Calu3 (cell line): ENCODE measurements around the gene PI4KA. TPM values are rescaled to one million over a fixed set of nuclear protein-coding genes. Genes with fewer than 3 reads are reported as not detected.

Source experiments
- BruUV-seq: library from RNA; stranded (reverse); fragments of 400-500 nt; replicated peaks from 2 replicates; lab custom pipeline; 2021; lab: Mats Ljungman, UMichigan
- CTCF ChIA-PET: fragments of 300-600 bp; sonication (Branson Sonifier 250); formaldehyde crosslinking; loops from one replicate; lab custom pipeline; 2022; ENCODE audit warnings: antibody characterized with exemption; lab: Charles Lee
- DNase-seq: peaks from one replicate; pipeline ENCODE4 v3.0.0; 2022
- H3K27ac Mint-ChIP-seq: one replicate; pipeline ENCODE4 v1.8.0; 2022; ENCODE audit warnings: mixed read lengths; ENCODE audit not compliant: unreplicated experiment
- H3K27me3 Mint-ChIP-seq: one replicate; pipeline ENCODE4 v1.8.0; 2022; ENCODE audit warnings: mixed read lengths; ENCODE audit not compliant: unreplicated experiment
- H3K36me3 Mint-ChIP-seq: one replicate; pipeline ENCODE4 v1.8.0; 2022; ENCODE audit warnings: mild to moderate bottlenecking, moderate library complexity, mixed read lengths; ENCODE audit not compliant: insufficient read depth, unreplicated experiment
- H3K4me1 Mint-ChIP-seq: one replicate; pipeline ENCODE4 v1.8.0; 2022; ENCODE audit warnings: mild to moderate bottlenecking, low read depth, mixed read lengths; ENCODE audit not compliant: unreplicated experiment
- H3K4me3 Mint-ChIP-seq: one replicate; pipeline ENCODE4 v1.8.0; 2022; ENCODE audit warnings: mild to moderate bottlenecking, low read depth, moderate library complexity, mixed read lengths; ENCODE audit not compliant: unreplicated experiment
- H3K9me3 Mint-ChIP-seq: one replicate; pipeline ENCODE4 v1.8.0; 2022; ENCODE audit warnings: low read depth, mixed read lengths; ENCODE audit not compliant: unreplicated experiment
- CTCF ChIP-seq: fragments of 200-600 bp; IDR thresholded peaks from one replicate; pipeline ENCODE4 v1.8.0; 2022; ENCODE audit warnings: antibody characterized with exemption; ENCODE audit not compliant: unreplicated experiment
- intact Hi-C: fragments of 100-400 bp; cut with micrococcal nuclease; formaldehyde crosslinking; loops from one replicate; pipeline ENCODE4 v1.10.0; 2022; ENCODE audit not compliant: unreplicated experiment
- total RNA-seq: library from RNA; stranded (reverse); gene quantifications from 2 replicates; pipeline ENCODE4 v1.2.3, GENCODE V29; 2022

PI4KA gene
- total RNA-seq, 1 experiment from 2014 or later: 77.9 TPM

- DNase-seq: no peak
- H3K4me3 Mint-ChIP-seq: no peak overlapping the region
- H3K27ac Mint-ChIP-seq: no peak overlapping the region
- no peaks in the 10 kb centered on the region for H3K9me3 Mint-ChIP-seq
- no peaks in the 10 kb centered on the region for H3K4me1 Mint-ChIP-seq
- H3K27me3 Mint-ChIP-seq: no peaks in the 10 kb centered on the region
- BruUV-seq: no TSS peak
- intact Hi-C loops: no loop called here
- peaks cover 15% of the 10 kb centered on the region for H3K36me3 Mint-ChIP-seq
- CTCF ChIA-PET: no interaction called here
- no peak for TF ChIP-seq CTCF
Measured at GRCh38 chr22:20819471-20819870, 39.1 kb downstream of the PI4KA start.

GRCh38 chr22:20818471-20818870 lies 40.1 kb downstream of the PI4KA start:
- Mint-ChIP-seq H3K4me3 (no peak overlapping the region), H3K27ac (no peak overlapping the region), H3K4me1 (no peaks in the 10 kb centered on the region), H3K36me3 (peaks cover 24% of the 10 kb centered on the region), H3K9me3 (no peaks in the 10 kb centered on the region), H3K27me3 (no peaks in the 10 kb centered on the region)
- no peak for TF ChIP-seq CTCF
- no peak for DNase-seq
- no TSS peak for BruUV-seq
- CTCF ChIA-PET: no interaction called here
- intact Hi-C loops: no loop called here

- Mint-ChIP-seq H3K36me3 (peaks cover 32% of the 10 kb centered on the region), H3K4me1 (no peaks in the 10 kb centered on the region), H3K4me3 (no peak overlapping the region), H3K27ac (no peak overlapping the region), H3K9me3 (no peaks in the 10 kb centered on the region), H3K27me3 (no peaks in the 10 kb centered on the region)
- TF ChIP-seq CTCF: no peak
- no peak for DNase-seq
- intact Hi-C loops: no loop called here
- CTCF ChIA-PET: no interaction called here
- no TSS peak for BruUV-seq
Measured at GRCh38 chr22:20816559-20816958, 42.1 kb downstream of the PI4KA start.

- no TSS peak for BruUV-seq
- H3K36me3 Mint-ChIP-seq: peaks cover 38% of the 10 kb centered on the region
- no peak for TF ChIP-seq CTCF
- H3K4me1 Mint-ChIP-seq: no peaks in the 10 kb centered on the region
- intact Hi-C loops: no loop called here
- CTCF ChIA-PET: interaction anchor here (0.6 to 0.7 kb wide), 2 partner anchors 115 to 1059 kb away, joined by 3 to 8 read pairs; no protein-coding TSS in a partner anchor
- no peak overlapping the region for H3K4me3 Mint-ChIP-seq
- no peak overlapping the region for H3K27ac Mint-ChIP-seq
- no peaks in the 10 kb centered on the region for H3K9me3 Mint-ChIP-seq
- no peaks in the 10 kb centered on the region for H3K27me3 Mint-ChIP-seq
- DNase-seq: no peak
Measured at GRCh38 chr22:20815477-20816050, 43.0 kb downstream of the PI4KA start.
